Hypothalamus (tissue), 51 donors: ENCODE results near the gene TTC29.
"Not testable (repeated sequence)": the region's sequence is repeated elsewhere in the genome, so short reads cannot be mapped to it uniquely, and the experiment has no call there.

Experiments used
- DNase-seq, 51 donors: peaks; one replicate each; lab custom pipeline; 2025; lab: John Stamatoyannopoulos, UW

TTC29 gene

DNA sequence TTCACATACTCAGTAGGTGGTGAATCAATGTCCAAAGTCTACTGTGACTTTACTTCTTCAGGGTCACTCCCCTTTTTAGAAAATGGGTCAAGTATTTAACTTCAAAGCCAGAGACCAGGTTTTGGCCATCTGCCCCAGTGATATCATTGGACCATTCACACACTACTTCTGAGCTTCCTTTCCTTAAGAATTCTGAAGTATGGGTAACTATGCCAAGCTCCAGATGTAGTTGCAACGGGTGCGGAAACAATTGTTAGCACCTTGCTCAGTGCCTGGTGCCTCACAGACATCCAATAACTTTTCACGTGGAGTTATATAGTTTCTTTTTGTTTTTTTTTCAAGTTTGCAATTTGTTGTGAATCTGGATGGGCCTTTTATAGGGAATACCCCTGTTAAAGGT lies 62.6 kb downstream of the TTC29 start:
- no peak for DNase-seq

GRCh38 chr4:146857298-146857697 lies 88.4 kb downstream of the TTC29 start:
- DNase-seq = no peak

- DNase-seq = no peak
These were observed 89.9 kb downstream of the TTC29 start for GRCh38 chr4:146855761-146856160.

GRCh38 chr4:146852360-146852759 lies 93.3 kb downstream of the TTC29 start:
- DNase-seq = peak in 25 of 51 donors; percentile 0 to 49 (median 13)

DNA sequence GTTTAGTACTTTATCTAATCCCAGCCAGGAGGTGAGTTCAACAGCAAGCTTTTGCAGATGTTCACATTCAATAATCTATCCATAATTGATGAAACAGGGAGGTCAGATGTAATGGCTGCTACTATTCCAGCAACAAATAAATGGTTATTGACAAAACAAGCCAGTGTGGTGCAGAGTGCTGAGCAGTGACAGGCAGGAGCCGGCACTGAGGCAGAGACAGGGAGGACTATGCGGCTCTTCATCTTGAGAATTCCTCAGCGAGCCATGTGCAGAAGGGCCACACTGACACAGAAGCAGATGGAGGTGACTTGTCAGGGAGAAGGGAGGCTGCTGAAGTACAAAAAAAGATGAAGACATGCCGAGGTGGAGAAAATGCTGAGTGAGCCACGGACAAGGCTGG lies 98.3 kb downstream of the TTC29 start:
- DNase-seq = no peak

GRCh38 chr4:146846882-146847281 lies 98.8 kb downstream of the TTC29 start:
- DNase-seq = no peak

DNA sequence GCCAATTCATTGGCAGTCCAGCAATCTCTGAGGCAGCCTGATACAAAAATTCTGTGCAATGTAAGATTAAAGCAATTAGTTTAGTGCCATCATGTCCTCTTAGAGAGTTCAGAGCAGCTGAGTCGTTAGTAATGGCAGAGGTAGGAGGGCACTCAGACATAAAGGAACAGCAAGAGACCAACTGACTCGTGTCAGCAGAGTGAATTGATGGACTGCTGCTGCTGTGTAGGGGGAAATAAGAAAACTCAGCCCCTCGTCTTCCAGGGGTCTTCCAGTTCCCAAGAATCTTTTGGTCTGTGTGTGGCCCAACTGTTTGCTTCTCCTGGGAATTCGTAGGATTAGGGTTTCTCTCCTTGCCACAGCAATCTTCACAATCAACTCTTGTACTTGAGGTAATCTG lies 100.9 kb downstream of the TTC29 start:
- no peak for DNase-seq

- DNase-seq = no peak
These were observed 102.8 kb downstream of the TTC29 start for GRCh38 chr4:146842876-146843275.

- DNase-seq = no peak
These were observed 104.9 kb downstream of the TTC29 start for GRCh38 chr4:146840731-146841130.

DNA sequence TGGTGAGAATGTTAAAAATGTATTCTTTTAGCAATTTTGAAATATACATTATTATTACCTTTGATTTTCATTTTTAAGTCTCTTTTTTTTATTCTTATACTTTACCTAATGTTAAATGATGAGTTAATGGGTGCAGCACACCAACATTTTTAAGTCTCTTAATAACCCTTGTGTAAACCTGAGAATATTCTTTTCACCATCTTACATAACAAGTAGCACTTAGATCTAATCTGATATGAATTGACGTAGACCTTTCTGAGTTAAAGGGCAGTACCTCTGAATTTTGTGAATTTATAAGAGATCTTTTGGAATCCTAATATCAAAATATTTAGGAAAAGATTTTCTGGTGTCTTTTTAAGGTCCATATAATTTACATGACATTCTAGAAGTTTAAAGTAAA lies 110.6 kb downstream of the TTC29 start:
- DNase-seq = no peak

DNA sequence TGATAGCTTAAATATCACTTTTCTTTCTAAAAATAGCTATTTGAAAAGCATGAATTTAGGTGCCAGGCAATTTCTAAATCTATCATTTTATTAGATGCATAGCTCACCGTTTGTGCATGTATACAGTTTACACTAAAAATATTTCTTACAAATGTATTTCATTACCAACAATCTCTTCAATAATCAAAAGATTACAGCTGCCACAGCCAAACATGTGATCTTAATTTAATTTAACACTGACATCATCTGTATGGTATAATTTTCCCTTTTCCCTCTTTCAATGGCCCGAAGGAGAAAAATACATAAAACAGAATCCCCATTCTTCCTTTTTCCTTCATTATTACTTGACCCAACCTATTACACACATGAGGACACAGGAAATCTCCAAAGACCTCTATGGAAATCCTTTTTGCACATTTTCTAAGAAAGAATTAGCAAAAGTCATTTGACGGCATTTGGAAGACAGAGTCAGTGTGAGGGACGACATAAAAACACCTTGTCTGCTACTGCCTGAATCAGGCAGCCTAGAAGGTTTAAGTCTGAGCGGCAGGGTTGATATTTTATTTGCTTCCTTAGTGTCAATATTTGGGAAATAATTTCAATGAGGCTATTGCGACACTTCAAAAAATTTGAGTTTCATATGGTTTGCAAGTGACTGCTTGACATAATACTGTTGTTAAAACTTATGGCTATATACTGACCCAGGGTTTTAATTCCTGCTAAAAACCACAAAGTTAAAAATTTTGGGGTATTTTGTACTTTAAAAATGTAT lies 111.2 kb downstream of the TTC29 start:
- no peak for DNase-seq

- no peak for DNase-seq
These were observed 112.1 kb downstream of the TTC29 start for GRCh38 chr4:146833530-146833929.

- not testable (repeated sequence) for DNase-seq
These were observed 122.7 kb downstream of the TTC29 start for GRCh38 chr4:146822980-146823379.

GRCh38 chr4:146814750-146815149 lies 130.9 kb downstream of the TTC29 start:
- no peak for DNase-seq

- no peak for DNase-seq
These were observed 150.0 kb downstream of the TTC29 start for GRCh38 chr4:146795711-146796110.

DNA sequence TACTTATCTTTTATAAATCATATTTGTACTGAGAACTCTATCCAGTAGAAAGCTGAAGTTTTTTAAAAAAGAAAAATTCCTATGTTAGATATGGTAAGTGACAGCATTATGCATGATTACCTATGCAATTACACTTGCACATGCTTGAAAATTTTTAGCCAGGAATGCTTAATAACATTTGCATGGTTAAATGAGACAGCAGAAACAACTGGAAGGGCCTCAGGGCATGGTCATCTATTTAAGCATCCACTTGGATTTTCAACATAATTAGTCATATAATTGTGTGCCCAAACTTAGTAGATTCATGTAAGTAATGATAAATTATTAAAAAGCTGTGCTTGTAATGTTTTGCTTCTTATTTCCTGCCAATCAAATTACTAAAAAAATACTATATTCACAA lies 151.9 kb downstream of the TTC29 start:
- no peak for DNase-seq

- no peak for DNase-seq
These were observed 154.2 kb downstream of the TTC29 start for GRCh38 chr4:146791439-146791838.

GRCh38 chr4:146790515-146790914 lies 155.1 kb downstream of the TTC29 start:
- no peak for DNase-seq

GRCh38 chr4:146787731-146788130 lies 157.9 kb downstream of the TTC29 start:
- DNase-seq = no peak

DNA sequence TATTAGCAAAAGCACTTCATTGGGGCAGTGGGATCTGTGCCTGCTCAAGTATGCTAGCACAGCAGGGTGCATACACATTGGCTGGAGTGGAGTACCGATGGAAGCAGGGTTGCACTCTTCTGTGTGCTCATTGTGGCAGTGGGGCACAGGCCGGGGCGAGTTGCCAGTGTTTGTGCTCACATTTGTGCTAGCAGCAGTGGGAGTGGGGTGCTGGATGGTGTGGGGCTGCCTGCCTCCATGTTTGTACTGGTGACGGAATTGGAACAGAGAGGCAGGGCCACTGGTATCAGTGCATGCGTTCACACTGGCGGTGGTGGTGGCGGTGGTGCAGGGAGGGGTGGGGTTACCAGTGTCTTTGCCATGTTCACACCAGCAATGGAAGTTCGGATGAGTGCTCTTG lies 169.0 kb downstream of the TTC29 start:
- DNase-seq = no peak

GRCh38 chr4:146763560-146763959 lies 182.1 kb downstream of the TTC29 start:
- no peak for DNase-seq

DNA sequence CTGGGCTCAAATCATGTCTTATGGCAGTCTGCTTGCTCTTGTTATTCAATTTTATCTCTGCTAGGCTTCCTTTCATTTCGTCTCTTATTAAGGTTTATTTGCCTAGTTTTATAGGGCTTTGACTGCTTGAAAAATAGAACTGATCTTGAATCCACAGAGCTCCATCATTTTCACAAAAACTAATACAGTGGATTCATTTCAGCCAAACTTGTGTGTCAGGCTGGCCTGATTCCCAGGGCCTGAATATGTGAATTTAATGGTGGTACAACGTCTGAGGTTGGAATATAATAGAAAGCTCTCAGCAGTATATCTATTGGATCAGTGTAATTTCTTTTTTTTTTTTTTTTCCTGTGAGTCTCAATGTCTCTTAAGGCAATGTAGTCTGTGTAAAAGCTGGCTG lies 183.6 kb downstream of the TTC29 start:
- DNase-seq = no peak

DNA sequence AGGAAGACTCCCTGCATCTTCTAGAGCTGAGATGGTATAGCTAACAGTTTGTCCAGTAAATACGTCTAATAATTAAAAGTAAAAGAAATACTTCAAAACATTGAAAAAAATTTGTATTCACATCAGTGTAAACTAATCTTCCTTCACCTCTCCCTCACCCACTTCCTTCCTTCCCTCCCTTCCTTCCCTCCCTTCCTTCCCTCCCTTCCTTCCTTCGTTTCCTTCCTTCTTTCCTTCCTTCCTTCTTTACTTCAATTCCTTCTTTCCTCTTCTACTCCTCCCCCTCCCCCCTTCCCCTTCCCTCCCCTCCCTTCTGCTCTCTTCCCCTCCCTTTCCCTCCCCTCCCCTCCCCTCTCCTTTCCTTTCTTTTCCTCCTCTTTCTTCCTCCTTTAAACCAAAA lies 203.2 kb downstream of the TTC29 start:
- DNase-seq = no peak
